HEK293 (cell line): ENCODE results near the gene GLB1L2.
A peak's percentile ranks its signal among the peaks of the same experiment; 100 is the strongest.

ENCODE experiments used
- HIC1 ChIP-seq: fragments of 450-650 bp; formaldehyde crosslinking; IDR thresholded peaks from 2 replicates; pipeline ENCODE4 v1.5.1; 2016; ENCODE audit warnings: missing biosample characterization, missing genetic modification characterization
- IKZF3 ChIP-seq: fragments of 450-650 bp; IDR thresholded peaks from 2 replicates; pipeline ENCODE4 v1.5.0; 2018; ENCODE audit warnings: missing biosample characterization, mild to moderate bottlenecking, missing genetic modification characterization, moderate library complexity
- KLF10 ChIP-seq: fragments of 450-650 bp; IDR thresholded peaks from 2 replicates; pipeline ENCODE4 v1.5.1; 2018; ENCODE audit warnings: missing biosample characterization, mild to moderate bottlenecking, missing genetic modification characterization
- OSR2 ChIP-seq: fragments of 450-650 bp; formaldehyde crosslinking; IDR thresholded peaks from 2 replicates; pipeline ENCODE4 v1.5.1; 2016; ENCODE audit warnings: missing biosample characterization, missing genetic modification characterization
- PRDM10 ChIP-seq: fragments of 450-650 bp; formaldehyde crosslinking; IDR thresholded peaks from 2 replicates; pipeline ENCODE4 v1.5.1; 2016; ENCODE audit warnings: missing biosample characterization, missing genetic modification characterization
- PRDM6 ChIP-seq: fragments of 450-650 bp; formaldehyde crosslinking; IDR thresholded peaks from 2 replicates; pipeline ENCODE4 v1.5.1; 2017; ENCODE audit warnings: missing biosample characterization, missing genetic modification characterization
- SP3 ChIP-seq: fragments of 450-650 bp; formaldehyde crosslinking; IDR thresholded peaks from 2 replicates; pipeline ENCODE4 v1.5.1; 2016; ENCODE audit warnings: missing biosample characterization, missing genetic modification characterization
- ZBTB1 ChIP-seq: fragments of 450-650 bp; formaldehyde crosslinking; IDR thresholded peaks from 2 replicates; pipeline ENCODE4 v1.5.1; 2016; ENCODE audit warnings: missing biosample characterization, missing genetic modification characterization
- ZBTB11 ChIP-seq: fragments of 450-650 bp; formaldehyde crosslinking; conservative IDR thresholded peaks from 2 replicates; pipeline ENCODE4 v1.5.1; 2016; ENCODE audit warnings: low read depth, missing biosample characterization, missing genetic modification characterization
- ZBTB17 ChIP-seq: fragments of 450-650 bp; formaldehyde crosslinking; IDR thresholded peaks from 2 replicates; pipeline ENCODE4 v1.5.1; 2016; ENCODE audit warnings: missing biosample characterization, missing genetic modification characterization
- ZBTB8A ChIP-seq: fragments of 450-650 bp; formaldehyde crosslinking; IDR thresholded peaks from 2 replicates; pipeline ENCODE4 v1.5.1; 2016; ENCODE audit warnings: missing biosample characterization, missing genetic modification characterization
- ZFHX2 ChIP-seq: fragments of 450-650 bp; formaldehyde crosslinking; conservative IDR thresholded peaks from 2 replicates; pipeline ENCODE4 v1.5.1; 2016; ENCODE audit warnings: missing biosample characterization, missing genetic modification characterization
- ZNF155 ChIP-seq: fragments of 450-650 bp; formaldehyde crosslinking; IDR thresholded peaks from 2 replicates; pipeline ENCODE4 v1.5.1; 2016; ENCODE audit warnings: missing biosample characterization, missing genetic modification characterization
- ZNF24 ChIP-seq: fragments of 450-650 bp; formaldehyde crosslinking; IDR thresholded peaks from 2 replicates; pipeline ENCODE4 v1.5.1; 2016; ENCODE audit warnings: missing biosample characterization, missing genetic modification characterization
- ZNF426 ChIP-seq: fragments of 450-650 bp; formaldehyde crosslinking; IDR thresholded peaks from 2 replicates; pipeline ENCODE4 v1.5.1; 2017; ENCODE audit warnings: missing biosample characterization, missing genetic modification characterization, mild to moderate bottlenecking, inconsistent platforms, moderate library complexity
- ZNF558 ChIP-seq: fragments of 450-650 bp; formaldehyde crosslinking; IDR thresholded peaks from 2 replicates; pipeline ENCODE4 v1.5.1; 2016; ENCODE audit warnings: missing biosample characterization, missing genetic modification characterization
- ZNF561 ChIP-seq: fragments of 450-650 bp; IDR thresholded peaks from 2 replicates; pipeline ENCODE4 v1.5.1; 2018; ENCODE audit warnings: missing biosample characterization, missing genetic modification characterization, borderline replicate concordance
- ZNF580 ChIP-seq: fragments of 450-650 bp; formaldehyde crosslinking; IDR thresholded peaks from 2 replicates; pipeline ENCODE4 v1.5.1; 2016; ENCODE audit warnings: missing biosample characterization, missing genetic modification characterization
- ZNF600 ChIP-seq: fragments of 450-650 bp; formaldehyde crosslinking; IDR thresholded peaks from 2 replicates; pipeline ENCODE4 v1.5.1; 2016; ENCODE audit warnings: missing biosample characterization, missing genetic modification characterization
- ZNF629 ChIP-seq: fragments of 450-650 bp; formaldehyde crosslinking; IDR thresholded peaks from 2 replicates; pipeline ENCODE4 v1.5.1; 2017; ENCODE audit warnings: missing biosample characterization, missing genetic modification characterization
- ZNF639 ChIP-seq: fragments of 450-650 bp; formaldehyde crosslinking; IDR thresholded peaks from 2 replicates; pipeline ENCODE4 v1.5.1; 2016; ENCODE audit warnings: missing biosample characterization, missing genetic modification characterization
- ZNF654 ChIP-seq: fragments of 450-650 bp; formaldehyde crosslinking; IDR thresholded peaks from 2 replicates; pipeline ENCODE4 v1.5.1; 2016; ENCODE audit warnings: low read depth, missing biosample characterization, missing genetic modification characterization
- ZNF704 ChIP-seq: fragments of 450-650 bp; formaldehyde crosslinking; IDR thresholded peaks from 2 replicates; pipeline ENCODE4 v1.5.1; 2016; ENCODE audit warnings: missing biosample characterization, missing genetic modification characterization
- ZNF785 ChIP-seq: fragments of 450-650 bp; formaldehyde crosslinking; IDR thresholded peaks from 2 replicates; pipeline ENCODE4 v1.5.1; 2016; ENCODE audit warnings: missing biosample characterization, missing genetic modification characterization

Gene GLB1L2

GRCh38 chr11:134412203-134413042, 80.6 kb downstream of the GLB1L2 start, which contains the start of gene B3GAT1 (continued):
- peak; percentile 61 for TF ChIP-seq ZBTB11 (tag by site-specific recombination)
- 0 out of 2 replicates have a peak, but pooled peaks have one; percentile 25 for TF ChIP-seq HIC1 (tag by site-specific recombination)
- TF ChIP-seq OSR2 (tag by site-specific recombination) = no peak
- TF ChIP-seq PRDM10 (tag by site-specific recombination) = peak; percentile 69
- TF ChIP-seq ZNF426 = no peak
- no peak for TF ChIP-seq ZNF561 (tag by site-specific recombination)
- no peak for TF ChIP-seq ZNF580 (tag by site-specific recombination)
- no peak for TF ChIP-seq ZNF654
- peak; percentile 53; the same call in 1 of the 2 replicates for TF ChIP-seq SP3 (tag by site-specific recombination)
- TF ChIP-seq IKZF3 (tag by site-specific recombination) = no peak
- no peak for TF ChIP-seq ZNF558 (tag by site-specific recombination)
- no peak for TF ChIP-seq ZNF704 (tag by site-specific recombination)
- no peak for TF ChIP-seq ZNF24 (tag by site-specific recombination)
- peak; percentile 43; the same call in 1 of the 2 replicates for TF ChIP-seq ZNF600 (tag by site-specific recombination)
- no peak for TF ChIP-seq ZNF629
- TF ChIP-seq ZNF155 (tag by site-specific recombination) = no peak
- TF ChIP-seq ZNF785 (tag by site-specific recombination) = no peak
- TF ChIP-seq KLF10 (tag by site-specific recombination) = no peak
- peak; percentile 47 for TF ChIP-seq ZBTB8A
- 0 out of 2 replicates have a peak, but pooled peaks have one; percentile 19 for TF ChIP-seq ZBTB17
- no peak for TF ChIP-seq PRDM6 (tag by site-specific recombination)
- no peak for TF ChIP-seq ZNF639 (tag by site-specific recombination)
- no peak for TF ChIP-seq ZBTB1 (tag by site-specific recombination)
- peak; percentile 92 for TF ChIP-seq ZFHX2
